HTERT RPE-1 (cell line): ENCODE results near the gene CFAP299.
"Not testable (repeated sequence)": the region's sequence is repeated elsewhere in the genome, so short reads cannot be mapped to it uniquely, and the experiment has no call there.

Experiments
- in situ Hi-C: fragments of 300-500 bp; cut with MboI; formaldehyde crosslinking; loops from 4 replicates; pipeline ENCODE4 v1.14.3; 2020; ENCODE audit warnings: low sequenced_read_pairs

Gene CFAP299

GRCh38 chr4:80694171-80694570 lies 358.6 kb downstream of the CFAP299 start:
- in situ Hi-C loops: no loop called here

GRCh38 chr4:80705311-80705710 lies 369.8 kb downstream of the CFAP299 start:
- in situ Hi-C loops: no loop called here

- in situ Hi-C loops: no loop called here
Observed at GRCh38 chr4:80709082-80709869, 373.7 kb downstream of the CFAP299 start.

GRCh38 chr4:80710748-80711451 lies 375.4 kb downstream of the CFAP299 start:
- in situ Hi-C loops: no loop called here

- in situ Hi-C loops: no loop called here
Observed at GRCh38 chr4:80711956-80712355, 376.4 kb downstream of the CFAP299 start.

- in situ Hi-C loops: no loop called here
Observed at GRCh38 chr4:80713409-80713808, 377.9 kb downstream of the CFAP299 start.

GRCh38 chr4:80717204-80717603 lies 381.7 kb downstream of the CFAP299 start:
- in situ Hi-C loops: no loop called here

GRCh38 chr4:80726471-80726870 lies 390.9 kb downstream of the CFAP299 start:
- in situ Hi-C loops: no loop called here

- in situ Hi-C loops: no loop called here
Observed at GRCh38 chr4:80730158-80730557, 394.6 kb downstream of the CFAP299 start.

GRCh38 chr4:80731436-80731835 lies 395.9 kb downstream of the CFAP299 start:
- in situ Hi-C loops: no loop called here

- in situ Hi-C loops: no loop called here
Observed at GRCh38 chr4:80732010-80732409, 396.5 kb downstream of the CFAP299 start.

- in situ Hi-C loops: no loop called here
Observed at GRCh38 chr4:80740375-80740774, 404.8 kb downstream of the CFAP299 start.

- in situ Hi-C loops: not testable (repeated sequence)
Observed at GRCh38 chr4:80749558-80749957, 414.0 kb downstream of the CFAP299 start.

GRCh38 chr4:80751200-80751599 lies 415.7 kb downstream of the CFAP299 start:
- in situ Hi-C loops: no loop called here

GRCh38 chr4:80767944-80768343 lies 432.4 kb downstream of the CFAP299 start:
- in situ Hi-C loops: no loop called here

GRCh38 chr4:80776168-80776567 lies 440.6 kb downstream of the CFAP299 start:
- in situ Hi-C loops: no loop called here

GRCh38 chr4:80781431-80781830 lies 445.9 kb downstream of the CFAP299 start:
- in situ Hi-C loops: no loop called here

GRCh38 chr4:80787306-80787705 lies 451.8 kb downstream of the CFAP299 start:
- in situ Hi-C loops: no loop called here

- in situ Hi-C loops: no loop called here
Observed at GRCh38 chr4:80788798-80789197, 453.3 kb downstream of the CFAP299 start.

- in situ Hi-C loops: no loop called here
Observed at GRCh38 chr4:80790152-80790551, 454.6 kb downstream of the CFAP299 start.

GRCh38 chr4:80793660-80794059 lies 458.1 kb downstream of the CFAP299 start:
- in situ Hi-C loops: not testable (repeated sequence)

GRCh38 chr4:80798082-80798481 lies 462.6 kb downstream of the CFAP299 start:
- in situ Hi-C loops: no loop called here
